ENCODE results near the gene ZNF837.

The ZNF837 gene

DNA sequence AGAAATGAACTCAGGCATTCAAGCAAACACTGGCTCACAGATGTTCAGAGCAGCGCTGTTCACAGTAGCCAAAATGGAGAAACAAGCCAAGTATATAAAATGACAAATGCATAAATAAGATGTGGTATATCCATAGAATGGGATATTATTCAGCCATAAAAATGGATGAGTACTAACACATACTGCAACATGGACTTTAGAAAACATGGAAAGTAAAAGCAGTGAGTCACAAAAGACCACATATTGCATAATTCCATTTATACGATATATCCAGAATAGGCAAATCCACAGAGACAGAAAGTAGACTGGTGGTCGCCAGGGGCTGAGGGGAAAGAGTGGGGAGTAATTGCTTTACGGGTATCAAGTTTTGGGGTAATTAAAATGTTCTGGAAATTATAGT, 6.6 kb downstream of the ZNF837 start:
- no peak for TF ChIP-seq ZNF600 (tag by site-specific recombination; IDR thresholded peaks at IDR 0.05)
- no peak for TF ChIP-seq ZNF366 (tag by site-specific recombination; conservative IDR thresholded peaks at IDR 0.05)
- no peak for TF ChIP-seq ZNF76 (tag by site-specific recombination; IDR thresholded peaks at IDR 0.05; ENCODE audit: borderline replicate concordance, low read depth)
- no peak for TF ChIP-seq ZEB2 (tag by site-specific recombination; IDR thresholded peaks at IDR 0.05)
- TF ChIP-seq ZNF433 (tag by site-specific recombination; IDR thresholded peaks at IDR 0.05; ENCODE audit: low read depth): no peak
- TF ChIP-seq ZNF140 (tag by site-specific recombination; IDR thresholded peaks at IDR 0.05): no peak
- no peak for TF ChIP-seq ZNF664 (tag by site-specific recombination; IDR thresholded peaks at IDR 0.05)
- TF ChIP-seq AEBP2 (tag by site-specific recombination; IDR thresholded peaks at IDR 0.05; ENCODE audit: borderline replicate concordance): no peak
- no peak for TF ChIP-seq ZBTB1 (tag by site-specific recombination; IDR thresholded peaks at IDR 0.05)
- TF ChIP-seq ZNF670 (tag by site-specific recombination; IDR thresholded peaks at IDR 0.05; ENCODE audit: low read depth): no peak
- no peak for TF ChIP-seq ZNF701 (tag by site-specific recombination; IDR thresholded peaks at IDR 0.05)
- no peaks in the 10 kb centered on the region for H3K4me1 ChIP-seq (ENCODE audit: control insufficient read depth, insufficient read depth, low read length)
- H3K36me3 ChIP-seq (ENCODE audit: control insufficient read depth in 2 of 2, insufficient read depth in 1 of 2, low read length in 2 of 2): no peaks in the 10 kb centered on the region
- H3K4me3 ChIP-seq (ENCODE audit: low read depth, low read length): no peak overlapping the region
- H3K27ac ChIP-seq (ENCODE audit: extremely low read depth, low read depth, low read length): no peak overlapping the region
- ChIA-PET CTCF (interaction anchor here (1.2 kb wide), 1 partner anchor 12 kb away, joined by 4 read pairs; the partner anchor contains the start of gene ZNF497), POLR2A (interaction anchor here (4.2 kb wide), 1 partner anchor 11 kb away, joined by 35 read pairs; the partner anchor contains the start of gene ZNF497)
- no peaks in the 10 kb centered on the region for H3K9me3 ChIP-seq (ENCODE audit: control insufficient read depth, insufficient read depth, low read depth, low read length)

GRCh38 chr19:58372311-58373133, 8.3 kb downstream of the ZNF837 start:
- ChIA-PET CTCF (no interaction called here), POLR2A (interaction anchor here (0.5 to 4.2 kb wide), 5 partner anchors 9 to 138 kb away, joined by 3 to 35 read pairs (median 3); partner anchors contain the start of genes ZNF497 and ZNF584)
- H3K27ac ChIP-seq (ENCODE audit: extremely low read depth, low read depth, low read length): no peak overlapping the region

GRCh38 chr19:58368561-58369360, 12.1 kb downstream of the ZNF837 start:
- no peaks in the 10 kb centered on the region for H3K9me3 ChIP-seq (ENCODE audit: control insufficient read depth, insufficient read depth, low read depth, low read length)
- H3K4me1 ChIP-seq (ENCODE audit: control insufficient read depth, insufficient read depth, low read length): no peaks in the 10 kb centered on the region
- POLR2A ChIA-PET: no interaction called here
- H3K27ac ChIP-seq (ENCODE audit: extremely low read depth, low read depth, low read length): no peak overlapping the region
- H3K36me3 ChIP-seq (ENCODE audit: control insufficient read depth in 2 of 2, insufficient read depth in 1 of 2, low read length in 2 of 2): no peaks in the 10 kb centered on the region
- TF ChIP-seq PRDM2 (tag by site-specific recombination; IDR thresholded peaks at IDR 0.05; ENCODE audit: borderline replicate concordance): no peak
- no peak for TF ChIP-seq WT1 (tag by site-specific recombination; IDR thresholded peaks at IDR 0.05)
- TF ChIP-seq ZNF549 (tag by site-specific recombination; IDR thresholded peaks at IDR 0.05): no peak
- no peak for TF ChIP-seq ZNF175 (tag by site-specific recombination; IDR thresholded peaks at IDR 0.05)
- TF ChIP-seq ZNF394 (tag by site-specific recombination; IDR thresholded peaks at IDR 0.05; ENCODE audit: borderline replicate concordance): no peak
- no peak overlapping the region for H3K4me3 ChIP-seq (ENCODE audit: low read depth, low read length)
- CTCF ChIA-PET: no interaction called here

More at GRCh38 chr19:58372311-58373133, 8.3 kb downstream of the ZNF837 start:
- Histone ChIP-seq H3K4me1 (ENCODE audit: control insufficient read depth, insufficient read depth, low read length) (no peaks in the 10 kb centered on the region), H3K36me3 (ENCODE audit: control insufficient read depth in 2 of 2, insufficient read depth in 1 of 2, low read length in 2 of 2) (no peaks in the 10 kb centered on the region), H3K4me3 (ENCODE audit: low read depth, low read length) (no peak overlapping the region), H3K9me3 (ENCODE audit: control insufficient read depth, insufficient read depth, low read depth, low read length) (no peaks in the 10 kb centered on the region)
- TF ChIP-seq ZNF529 (tag by site-specific recombination; IDR thresholded peaks at IDR 0.05; ENCODE audit: insufficient replicate concordance): no peak

All from HEK293 (cell line).